NCI-H748 (cell line): ENCODE results near the gene CHP1.
A peak's percentile ranks its signal among the peaks of the same experiment; 100 is the strongest.
"Not testable (repeated sequence)": the region's sequence is repeated elsewhere in the genome, so short reads cannot be mapped to it uniquely, and the experiment has no call there.

Experiments
- DNase-seq: peaks from one replicate; lab custom pipeline; 2025; ENCODE audit not compliant: unreplicated experiment; lab: John Stamatoyannopoulos, UW

CHP1 gene

GRCh38 chr15:41230650-41231421 lies at the start of gene CHP1, which contains the start of gene EXD1:
Gene CHP1, plus strand, starts transcription at chr15:41231268. Its CDS starts 115 bp downstream, at chr15:41231383.
Gene EXD1, minus strand, starts transcription at chr15:41230757. Its CDS starts 4,182 bp downstream, at chr15:41226575.
- DNase-seq = peak; percentile 94

- DNase-seq = no peak
Measured at GRCh38 chr15:41182266-41182665, 48.8 kb upstream of the CHP1 start.

DNA sequence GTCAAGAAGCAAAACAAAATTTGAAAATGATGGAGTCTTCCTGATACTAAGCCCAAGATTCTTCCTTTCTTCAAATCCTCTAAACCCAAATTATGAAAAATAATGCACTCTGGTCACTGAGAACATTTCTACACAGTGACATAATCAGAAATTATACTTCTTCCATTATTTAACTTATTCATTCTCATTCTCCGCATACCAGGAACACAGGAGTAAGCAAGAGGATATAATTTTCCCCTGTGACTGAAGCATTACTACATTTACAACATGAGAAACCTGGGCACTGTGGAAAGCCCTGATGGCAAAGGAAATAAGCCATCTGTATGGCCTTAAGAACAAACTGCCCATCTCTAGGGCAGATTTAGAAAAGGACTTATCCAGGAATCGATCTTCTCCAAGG lies 47.5 kb upstream of the CHP1 start:
- DNase-seq = no peak

- no peak for DNase-seq
Measured at GRCh38 chr15:41194444-41194843, 36.6 kb upstream of the CHP1 start.

DNA sequence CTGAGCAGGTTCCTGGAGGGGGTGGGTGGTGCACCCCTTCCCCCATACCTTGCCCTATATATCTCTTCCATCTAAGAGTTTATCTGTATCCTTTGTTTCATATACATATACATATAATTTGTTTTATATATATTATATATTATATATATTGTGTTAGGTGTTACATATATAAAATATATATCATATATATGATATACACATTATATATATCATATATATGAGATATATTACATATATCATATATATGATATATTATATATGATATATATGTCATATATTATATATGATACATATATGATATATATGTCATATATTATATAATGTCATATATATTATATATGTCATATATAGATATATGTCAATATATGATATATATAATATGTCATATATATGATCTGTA lies 31.6 kb upstream of the CHP1 start:
- DNase-seq = no peak

GRCh38 chr15:41203395-41203794 lies 27.7 kb upstream of the CHP1 start:
- no peak for DNase-seq

GRCh38 chr15:41205315-41205714 lies 25.8 kb upstream of the CHP1 start:
- no peak for DNase-seq

- DNase-seq = no peak
Measured at GRCh38 chr15:41207687-41208448, 23.2 kb upstream of the CHP1 start.

GRCh38 chr15:41215708-41216107 lies 15.4 kb upstream of the CHP1 start:
- no peak for DNase-seq

DNA sequence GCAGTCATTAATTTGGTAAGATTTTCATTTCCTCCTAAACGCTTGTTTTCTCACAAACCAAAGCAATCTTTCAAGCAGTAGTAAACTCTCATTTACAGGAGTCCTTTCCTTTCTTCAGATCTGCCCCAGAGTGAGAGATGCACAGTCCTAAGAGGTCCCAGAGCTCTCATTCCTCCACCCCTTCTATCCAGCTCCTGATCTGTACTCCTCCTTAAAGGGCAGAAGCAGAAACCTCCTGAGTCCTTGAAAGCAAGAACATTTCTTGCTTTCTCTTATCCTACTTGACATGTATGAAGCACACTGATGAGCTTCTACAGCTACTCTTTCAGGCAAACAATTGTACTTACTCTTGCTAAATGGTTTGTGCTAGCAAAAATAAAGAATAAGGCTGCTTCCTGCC lies 12.2 kb upstream of the CHP1 start:
- no peak for DNase-seq

DNA sequence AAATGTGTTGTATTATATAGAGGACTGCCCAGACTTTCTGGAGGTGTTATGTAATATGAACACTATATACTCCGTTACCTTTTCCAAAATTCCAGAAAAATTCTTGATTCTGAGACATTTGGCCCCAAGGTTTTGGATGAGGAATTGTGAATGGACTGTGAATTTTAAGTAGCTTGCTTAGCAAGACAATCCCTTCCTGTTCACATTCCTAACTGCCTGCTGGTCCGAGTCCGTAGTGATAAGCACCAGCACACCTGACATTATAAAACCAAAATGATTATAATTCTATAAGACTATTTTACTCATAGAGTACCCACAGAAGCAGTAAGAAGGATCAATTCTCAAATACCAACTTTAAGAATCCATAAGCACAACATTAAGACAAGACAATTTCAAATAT lies 11.7 kb upstream of the CHP1 start:
- no peak for DNase-seq

DNA sequence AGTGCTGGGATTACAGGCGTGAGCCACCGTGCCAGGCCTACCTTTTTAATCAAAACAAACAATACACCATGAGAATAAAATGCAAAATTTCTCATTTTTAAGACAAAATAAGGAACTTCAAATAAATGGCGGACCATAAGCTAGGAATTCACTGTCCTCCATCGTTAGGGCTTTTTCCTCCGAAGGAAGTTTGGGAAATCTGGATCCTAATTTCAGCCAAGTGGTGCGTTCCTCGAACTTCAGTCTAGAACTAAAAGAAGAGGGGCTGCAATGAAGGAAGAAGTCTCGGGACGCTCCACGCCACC lies 771 bp upstream of the CHP1 start:
- no peak for DNase-seq

- no peak for DNase-seq
Measured at GRCh38 chr15:41231422-41232226, 556 bp downstream of the CHP1 start.

DNA sequence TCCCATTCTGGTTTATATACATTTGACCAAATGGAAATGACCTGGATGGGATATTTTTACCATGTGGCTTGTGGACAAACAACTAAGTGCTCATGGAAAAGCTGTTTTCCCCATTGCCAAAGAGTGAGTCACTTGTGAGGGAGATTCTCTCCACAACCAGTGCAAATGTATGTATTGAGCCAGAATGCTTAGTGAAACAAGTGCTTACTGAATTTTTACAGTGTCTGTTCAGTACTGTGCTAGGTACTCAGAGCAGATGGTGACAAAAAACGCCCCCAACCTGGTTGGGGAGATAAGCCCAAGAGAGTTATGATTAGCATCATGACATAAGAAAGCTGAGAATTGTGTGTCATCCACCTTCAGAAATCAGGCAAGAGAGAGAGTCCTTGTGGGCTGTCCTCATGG lies 2.3 kb downstream of the CHP1 start:
- no peak for DNase-seq

- not testable (repeated sequence) for DNase-seq
Measured at GRCh38 chr15:41235228-41235627, 4.2 kb downstream of the CHP1 start.

- no peak for DNase-seq
Measured at GRCh38 chr15:41235929-41236328, 4.9 kb downstream of the CHP1 start.

DNA sequence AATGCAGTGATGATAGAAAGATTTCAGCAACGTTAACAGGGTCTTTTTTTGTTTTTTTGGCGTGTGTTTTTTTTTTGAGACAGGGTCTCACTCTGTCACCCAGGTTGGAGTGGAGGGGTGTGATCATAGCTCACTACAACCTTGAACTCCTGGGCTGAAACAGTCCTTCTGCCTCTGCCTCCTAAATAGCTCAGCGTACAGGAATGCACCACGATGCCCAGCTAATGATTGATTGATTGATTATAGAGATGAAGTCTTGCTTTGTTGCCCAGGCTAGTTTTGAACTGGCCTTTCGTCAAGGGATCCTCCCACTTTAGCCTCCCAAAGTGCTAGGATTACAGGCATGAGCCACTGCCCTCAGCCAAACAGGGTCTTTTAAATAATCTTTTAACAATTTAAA lies 7.0 kb downstream of the CHP1 start:
- DNase-seq = no peak

DNA sequence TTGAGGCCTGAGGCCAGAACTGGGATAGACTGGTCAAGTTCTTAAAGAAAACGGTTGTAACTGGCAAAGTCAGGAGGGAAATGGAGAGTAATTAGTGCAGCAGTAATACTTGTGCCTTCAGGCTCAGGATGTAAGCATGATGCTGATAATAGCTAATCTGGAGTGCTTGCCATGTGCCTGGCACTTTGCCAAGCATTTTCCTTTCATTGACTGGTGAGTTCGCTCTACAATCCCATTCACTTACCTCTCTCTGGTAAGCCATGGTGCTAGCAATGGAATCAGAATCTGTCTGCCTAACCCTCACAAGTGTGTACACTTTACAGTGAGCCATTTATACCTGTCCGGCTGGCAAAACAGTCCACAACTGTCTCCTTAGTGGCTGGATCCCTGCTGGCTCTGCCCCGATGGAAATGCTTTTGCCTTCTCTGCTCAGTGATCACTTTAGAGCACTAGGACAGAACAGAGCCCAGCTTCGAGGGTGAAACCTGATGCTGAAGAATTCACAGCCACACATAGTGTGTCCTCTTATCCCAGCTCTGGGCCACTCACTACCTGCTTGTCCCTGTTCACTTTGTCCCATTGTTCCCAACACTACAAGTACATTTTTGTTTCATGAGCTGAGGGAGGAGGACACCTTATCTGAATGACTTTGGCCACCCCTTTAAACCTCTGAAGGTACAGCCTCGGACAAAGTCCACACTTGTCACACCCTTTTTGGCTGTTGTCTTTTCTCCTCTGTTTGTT lies 10.3 kb downstream of the CHP1 start:
- DNase-seq = peak; percentile 85

GRCh38 chr15:41250745-41251144 lies 19.7 kb downstream of the CHP1 start:
- not testable (repeated sequence) for DNase-seq

DNA sequence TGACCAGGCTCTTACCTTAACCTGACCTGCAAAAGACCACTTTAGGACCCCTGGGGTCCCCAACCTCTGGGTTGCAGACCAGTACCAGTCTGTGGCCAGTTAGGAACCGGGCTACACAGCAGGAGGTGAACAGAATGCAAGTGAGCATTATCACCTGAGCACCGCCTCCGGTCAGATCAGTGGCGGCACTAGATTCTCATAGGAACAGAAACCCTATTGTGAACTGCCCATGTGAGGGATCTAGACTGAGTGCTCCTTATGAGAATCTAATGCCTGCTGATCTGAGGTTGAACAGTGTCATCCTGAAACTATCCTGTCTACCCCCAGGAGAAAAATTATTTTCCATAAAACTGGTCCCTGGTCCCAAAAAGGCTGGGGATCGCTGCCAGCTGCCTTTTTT lies 20.3 kb downstream of the CHP1 start:
- DNase-seq = no peak

- no peak for DNase-seq
Measured at GRCh38 chr15:41254560-41254959, 23.5 kb downstream of the CHP1 start.
